HEK293 (cell line): ENCODE data around the gene NLE1.
A peak's percentile ranks its signal among the peaks of the same experiment; 100 is the strongest.

Experiments
- CTCF ChIP-seq: fragments of 450-650 bp; formaldehyde crosslinking; IDR thresholded peaks from 2 replicates; pipeline ENCODE4 v1.5.1; 2016; ENCODE audit warnings: missing biosample characterization, missing genetic modification characterization
- ELK4 ChIP-seq: IDR thresholded peaks from 2 replicates; pipeline ENCODE4 v1.6.1; 2011; ENCODE audit warnings: mild to moderate bottlenecking, low read depth, low read length, borderline replicate concordance
- GLI4 ChIP-seq: fragments of 450-650 bp; formaldehyde crosslinking; IDR thresholded peaks from 2 replicates; pipeline ENCODE4 v1.5.1; 2016; ENCODE audit warnings: missing biosample characterization, missing genetic modification characterization
- GLIS1 ChIP-seq: fragments of 450-650 bp; formaldehyde crosslinking; IDR thresholded peaks from 2 replicates; pipeline ENCODE4 v1.5.1; 2016; ENCODE audit warnings: missing biosample characterization, missing genetic modification characterization
- INSM2 ChIP-seq: fragments of 450-650 bp; formaldehyde crosslinking; IDR thresholded peaks from 2 replicates; pipeline ENCODE4 v1.5.1; 2016; ENCODE audit warnings: missing biosample characterization, missing genetic modification characterization
- MYNN ChIP-seq: fragments of 450-650 bp; formaldehyde crosslinking; IDR thresholded peaks from 2 replicates; pipeline ENCODE4 v1.5.1; 2016; ENCODE audit warnings: missing biosample characterization, missing genetic modification characterization, borderline replicate concordance
- RBAK ChIP-seq: fragments of 450-650 bp; formaldehyde crosslinking; IDR thresholded peaks from 2 replicates; pipeline ENCODE4 v1.5.1; 2016; ENCODE audit warnings: missing biosample characterization, missing genetic modification characterization
- SP7 ChIP-seq: fragments of 450-650 bp; formaldehyde crosslinking; IDR thresholded peaks from 2 replicates; pipeline ENCODE4 v1.5.1; 2016; ENCODE audit warnings: missing biosample characterization, missing genetic modification characterization
- YY2 ChIP-seq: fragments of 450-650 bp; formaldehyde crosslinking; IDR thresholded peaks from 2 replicates; pipeline ENCODE4 v1.5.1; 2016; ENCODE audit warnings: missing biosample characterization, missing genetic modification characterization
- ZBTB21 ChIP-seq: fragments of 450-650 bp; formaldehyde crosslinking; IDR thresholded peaks from 2 replicates; pipeline ENCODE4 v1.5.1; 2017; ENCODE audit warnings: missing biosample characterization, missing genetic modification characterization
- ZBTB7A ChIP-seq: fragments of 450-650 bp; formaldehyde crosslinking; IDR thresholded peaks from 2 replicates; pipeline ENCODE4 v1.5.1; 2016; ENCODE audit warnings: low read depth, missing biosample characterization, missing genetic modification characterization
- ZFHX2 ChIP-seq: fragments of 450-650 bp; formaldehyde crosslinking; conservative IDR thresholded peaks from 2 replicates; pipeline ENCODE4 v1.5.1; 2016; ENCODE audit warnings: missing biosample characterization, missing genetic modification characterization
- ZFP3 ChIP-seq: fragments of 450-650 bp; formaldehyde crosslinking; IDR thresholded peaks from 2 replicates; pipeline ENCODE4 v1.5.1; 2016; ENCODE audit warnings: low read depth, missing biosample characterization, missing genetic modification characterization
- ZNF10 ChIP-seq: fragments of 450-650 bp; formaldehyde crosslinking; IDR thresholded peaks from 2 replicates; pipeline ENCODE4 v1.5.1; 2017; ENCODE audit warnings: missing biosample characterization, missing genetic modification characterization
- ZNF121 ChIP-seq: fragments of 450-650 bp; formaldehyde crosslinking; IDR thresholded peaks from 2 replicates; pipeline ENCODE4 v1.5.1; 2016; ENCODE audit warnings: missing biosample characterization, missing genetic modification characterization
- ZNF223 ChIP-seq: fragments of 450-650 bp; formaldehyde crosslinking; IDR thresholded peaks from 2 replicates; pipeline ENCODE4 v1.5.1; 2016; ENCODE audit warnings: missing biosample characterization, missing genetic modification characterization
- ZNF274 ChIP-seq, 2 experiments: fragments of 200-500 bp in 1 of 2; fragments of 450-650 bp in 1 of 2; sonication (Bioruptor generic) in 1 of 2; formaldehyde crosslinking in 1 of 2; IDR thresholded peaks; 2 replicates each; pipeline versions ENCODE4 v1.5.1 to v1.6.1; 2014 to 2016; ENCODE audit warnings: borderline replicate concordance in 1 of 2, inconsistent platforms in 1 of 2, low read length in 1 of 2, missing biosample characterization in 1 of 2, missing genetic modification characterization in 1 of 2
- ZNF341 ChIP-seq: fragments of 450-650 bp; formaldehyde crosslinking; IDR thresholded peaks from 2 replicates; pipeline ENCODE4; 2016; ENCODE audit warnings: low read depth, missing biosample characterization, missing genetic modification characterization
- ZNF350 ChIP-seq: fragments of 450-650 bp; formaldehyde crosslinking; IDR thresholded peaks from 2 replicates; pipeline ENCODE4 v1.5.0; 2017; ENCODE audit warnings: missing biosample characterization, mild to moderate bottlenecking, missing genetic modification characterization
- ZNF366 ChIP-seq: fragments of 450-650 bp; formaldehyde crosslinking; conservative IDR thresholded peaks from 2 replicates; pipeline ENCODE4 v1.5.1; 2016; ENCODE audit warnings: missing biosample characterization, missing genetic modification characterization
- ZNF394 ChIP-seq: fragments of 450-650 bp; formaldehyde crosslinking; IDR thresholded peaks from 2 replicates; pipeline ENCODE4 v1.5.1; 2016; ENCODE audit warnings: missing biosample characterization, missing genetic modification characterization, mild to moderate bottlenecking, moderate library complexity, borderline replicate concordance
- ZNF501 ChIP-seq: fragments of 450-650 bp; formaldehyde crosslinking; IDR thresholded peaks from 2 replicates; pipeline ENCODE4 v1.5.1; 2016; ENCODE audit warnings: missing biosample characterization, missing genetic modification characterization
- ZNF530 ChIP-seq: fragments of 450-650 bp; formaldehyde crosslinking; IDR thresholded peaks from 2 replicates; pipeline ENCODE4 v1.5.1; 2016; ENCODE audit warnings: low read depth, missing biosample characterization, missing genetic modification characterization
- ZNF558 ChIP-seq: fragments of 450-650 bp; formaldehyde crosslinking; IDR thresholded peaks from 2 replicates; pipeline ENCODE4 v1.5.1; 2016; ENCODE audit warnings: missing biosample characterization, missing genetic modification characterization
- ZNF610 ChIP-seq: fragments of 450-650 bp; formaldehyde crosslinking; IDR thresholded peaks from 2 replicates; pipeline ENCODE4 v1.5.1; 2016; ENCODE audit warnings: missing biosample characterization, missing genetic modification characterization, borderline replicate concordance
- ZNF623 ChIP-seq: fragments of 450-650 bp; formaldehyde crosslinking; IDR thresholded peaks from 2 replicates; pipeline ENCODE4 v1.5.1; 2016; ENCODE audit warnings: missing biosample characterization, missing genetic modification characterization
- ZNF626 ChIP-seq: fragments of 450-650 bp; sonication (Bioruptor Pico); formaldehyde crosslinking; IDR thresholded peaks from 2 replicates; pipeline ENCODE4 v1.5.1; 2018; ENCODE audit warnings: missing biosample characterization, missing genetic modification characterization, inconsistent platforms
- ZNF658 ChIP-seq: fragments of 450-650 bp; formaldehyde crosslinking; IDR thresholded peaks from 2 replicates; pipeline ENCODE4; 2016; ENCODE audit warnings: missing biosample characterization, missing genetic modification characterization
- ZNF785 ChIP-seq: fragments of 450-650 bp; formaldehyde crosslinking; IDR thresholded peaks from 2 replicates; pipeline ENCODE4 v1.5.1; 2016; ENCODE audit warnings: missing biosample characterization, missing genetic modification characterization
- ZNF791 ChIP-seq: fragments of 450-650 bp; formaldehyde crosslinking; IDR thresholded peaks from 2 replicates; pipeline ENCODE4 v1.5.1; 2016; ENCODE audit warnings: missing biosample characterization, missing genetic modification characterization
- ZNF792 ChIP-seq: fragments of 450-650 bp; formaldehyde crosslinking; IDR thresholded peaks from 2 replicates; pipeline ENCODE4 v1.5.1; 2016; ENCODE audit warnings: missing biosample characterization, missing genetic modification characterization
- ZNF837 ChIP-seq: fragments of 450-650 bp; formaldehyde crosslinking; IDR thresholded peaks from 2 replicates; pipeline ENCODE4 v1.5.1; 2016; ENCODE audit warnings: missing biosample characterization, missing genetic modification characterization
- ZSCAN4 ChIP-seq: fragments of 450-650 bp; formaldehyde crosslinking; IDR thresholded peaks from 2 replicates; pipeline ENCODE4 v1.5.1; 2017; ENCODE audit warnings: missing biosample characterization, missing genetic modification characterization
- TF ChIP-seq, protein P1 (sequence below): fragments of 450-650 bp; formaldehyde crosslinking; IDR thresholded peaks from 2 replicates; pipeline ENCODE4 v1.5.0; 2017; ENCODE audit warnings: missing biosample characterization, missing genetic modification characterization, borderline replicate concordance

NLE1 gene

GRCh38 chr17:35089586-35090296 lies 52.4 kb downstream of the NLE1 start (continued):
- TF ChIP-seq RBAK (tag by site-specific recombination) (no peak), ZFHX2 (tag by site-specific recombination) (no peak), ZNF501 (no peak; the same call in 1 of the 2 replicates), ZNF626 (tag by site-specific recombination) (no peak), ZNF394 (no peak), ZNF274 (IDR thresholded peaks at IDR 0.05; ENCODE audit: low read length) (no peak), ZNF274 (tag by site-specific recombination; IDR thresholded peaks at IDR 0.05; ENCODE audit: borderline replicate concordance) (no peak), INSM2 (tag by site-specific recombination) (no peak), ZNF610 (no peak), ZSCAN4 (tag by site-specific recombination) (no peak), ZBTB21 (tag by site-specific recombination) (no peak), ZNF785 (tag by site-specific recombination) (no peak), ZNF10 (peak; percentile 54; the same call in 1 of the 2 replicates), ZBTB7A (tag by site-specific recombination) (no peak), ZFP3 (no peak), ZNF791 (no peak), ZNF366 (no peak), ZNF658 (tag by site-specific recombination) (no peak), SP7 (tag by site-specific recombination) (no peak), ZNF530 (tag by site-specific recombination) (no peak), ZNF792 (tag by site-specific recombination) (no peak), ZNF623 (tag by site-specific recombination) (no peak), ZNF837 (tag by site-specific recombination) (no peak), ZNF350 (tag by site-specific recombination) (no peak), GLI4 (tag by site-specific recombination) (no peak), ZNF558 (tag by site-specific recombination) (no peak), ZNF121 (tag by site-specific recombination) (no peak), GLIS1 (tag by site-specific recombination) (no peak), CTCF (tag by site-specific recombination) (0 out of 2 replicates have a peak, but pooled peaks have one; percentile 5), MYNN (tag by site-specific recombination) (no peak), ZNF341 (tag by site-specific recombination) (no peak), ZNF223 (tag by site-specific recombination) (no peak), YY2 (tag by site-specific recombination) (no peak), ELK4 (no peak)
- TF ChIP-seq, protein P1, sequence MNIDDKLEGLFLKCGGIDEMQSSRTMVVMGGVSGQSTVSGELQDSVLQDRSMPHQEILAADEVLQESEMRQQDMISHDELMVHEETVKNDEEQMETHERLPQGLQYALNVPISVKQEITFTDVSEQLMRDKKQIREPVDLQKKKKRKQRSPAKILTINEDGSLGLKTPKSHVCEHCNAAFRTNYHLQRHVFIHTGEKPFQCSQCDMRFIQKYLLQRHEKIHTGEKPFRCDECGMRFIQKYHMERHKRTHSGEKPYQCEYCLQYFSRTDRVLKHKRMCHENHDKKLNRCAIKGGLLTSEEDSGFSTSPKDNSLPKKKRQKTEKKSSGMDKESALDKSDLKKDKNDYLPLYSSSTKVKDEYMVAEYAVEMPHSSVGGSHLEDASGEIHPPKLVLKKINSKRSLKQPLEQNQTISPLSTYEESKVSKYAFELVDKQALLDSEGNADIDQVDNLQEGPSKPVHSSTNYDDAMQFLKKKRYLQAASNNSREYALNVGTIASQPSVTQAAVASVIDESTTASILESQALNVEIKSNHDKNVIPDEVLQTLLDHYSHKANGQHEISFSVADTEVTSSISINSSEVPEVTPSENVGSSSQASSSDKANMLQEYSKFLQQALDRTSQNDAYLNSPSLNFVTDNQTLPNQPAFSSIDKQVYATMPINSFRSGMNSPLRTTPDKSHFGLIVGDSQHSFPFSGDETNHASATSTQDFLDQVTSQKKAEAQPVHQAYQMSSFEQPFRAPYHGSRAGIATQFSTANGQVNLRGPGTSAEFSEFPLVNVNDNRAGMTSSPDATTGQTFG (tag by site-specific recombination), result no peak
- TF ChIP-seq, all 188 proteins: peak for 8
